Ishikawa (cell line): Measurements from ENCODE around the gene TRPC6.

Experiments used
- CEBPB ChIP-seq: IDR thresholded peaks from 2 replicates; pipeline ENCODE4 v1.6.1; 2012
- EP300 ChIP-seq: IDR thresholded peaks from 2 replicates; pipeline ENCODE4 v1.6.1; 2012; ENCODE audit warnings: borderline replicate concordance
- FOXM1 ChIP-seq: IDR thresholded peaks from 2 replicates; pipeline ENCODE4 v1.6.1; 2012; ENCODE audit warnings: low read depth, borderline replicate concordance
- MAX ChIP-seq: IDR thresholded peaks from 2 replicates; pipeline ENCODE4 v1.6.1; 2012
- NFIC ChIP-seq: IDR thresholded peaks from 2 replicates; pipeline ENCODE4 v1.6.1; 2012
- RAD21 ChIP-seq: IDR thresholded peaks from 2 replicates; pipeline ENCODE4 v1.6.1; 2012; ENCODE audit warnings: low read depth
- REST ChIP-seq: IDR thresholded peaks from 2 replicates; pipeline ENCODE4 v1.6.1; 2012; ENCODE audit warnings: low read depth, mild to moderate bottlenecking
- TAF1 ChIP-seq: IDR thresholded peaks from 2 replicates; pipeline ENCODE4 v1.6.1; 2012; ENCODE audit warnings: low read depth, mild to moderate bottlenecking
- TCF12 ChIP-seq: IDR thresholded peaks from 2 replicates; pipeline ENCODE4 v1.6.1; 2012; ENCODE audit warnings: low read depth
- TEAD4 ChIP-seq: IDR thresholded peaks from 2 replicates; pipeline ENCODE4 v1.6.1; 2012
- USF1 ChIP-seq: IDR thresholded peaks from 2 replicates; pipeline ENCODE4 v1.6.1; 2012
- YY1 ChIP-seq: IDR thresholded peaks from 2 replicates; pipeline ENCODE4 v1.6.1; 2012; ENCODE audit warnings: low read depth
- ZBTB7A ChIP-seq: IDR thresholded peaks from 2 replicates; pipeline ENCODE4 v1.6.1; 2012; ENCODE audit warnings: low read depth

GRCh38 chr11:101523634-101524260 is 60.1 kb downstream of the TRPC6 start:
- TF ChIP-seq RAD21 (no peak), USF1 (no peak), TCF12 (no peak), EP300 (no peak), FOXM1 (no peak), TAF1 (no peak), YY1 (no peak), ZBTB7A (no peak), TEAD4 (no peak), NFIC (no peak), MAX (no peak), CEBPB (no peak), REST (no peak)
